GM12878 (cell line): ENCODE data around the gene NSD2. TPM values are rescaled to one million over a fixed set of nuclear protein-coding genes. Genes with fewer than 3 reads are reported as not detected.

Experiments used
- ATAC-seq: fragments of 200-7000 bp; cut with Tn5 transposase; 3 replicates; pipeline ENCODE4 v1.9.1; 2020; ENCODE audit warnings: mild to moderate bottlenecking, moderate library complexity
- BruUV-seq: library from RNA; stranded (reverse); fragments of 400-500 nt; replicated peaks from 2 replicates; lab custom pipeline; 2021; lab: Mats Ljungman, UMichigan
- CTCF ChIA-PET: fragments of 300-600 bp; sonication (Branson Sonifier 250); formaldehyde crosslinking; extraction: SDS; loops from one replicate; lab custom pipeline; 2021; ENCODE audit warnings: inconsistent platforms; lab: Yijun Ruan, JAX
- POLR2A ChIA-PET: fragments of 350-600 bp; formaldehyde crosslinking; extraction: SDS; loops from one replicate; lab custom pipeline; 2021; ENCODE audit warnings: inconsistent platforms; lab: Charles Lee
- RAD21 ChIA-PET: fragments of 300-600 bp; sonication (Branson Sonifier 250); formaldehyde crosslinking; loops from one replicate; lab custom pipeline; 2023; ENCODE audit warnings: antibody characterized with exemption; ENCODE audit not compliant: unreplicated experiment; lab: Charles Lee
- SMC1A ChIA-PET: fragments of 300-600 bp; sonication (Branson Sonifier 250); formaldehyde crosslinking; loops from one replicate; lab custom pipeline; 2023; ENCODE audit not compliant: unreplicated experiment, uncharacterized antibody; lab: Charles Lee
- DNase-seq: peaks from one replicate; pipeline ENCODE4 v3.0.0-alpha.2; 2011; ENCODE audit warnings: low read depth, low spot score
- FAIRE-seq: peaks from 3 replicates; lab custom pipeline; 2011; peaks lifted over from hg19 to GRCh38; lab: Jason Lieb, UNC
- H2AFZ ChIP-seq: 2 replicates; pipeline ENCODE4 v1.6.0; 2011; ENCODE audit warnings: low read depth, low read length, control low read depth; ENCODE audit not compliant: control insufficient read depth
- H3K27ac ChIP-seq: 2 replicates; pipeline ENCODE4 v1.5.1; 2011; ENCODE audit warnings: control low read depth; ENCODE audit not compliant: control insufficient read depth, insufficient read depth
- H3K27me3 ChIP-seq, 2 experiments: replicated peaks in 1 of 2; 2 replicates each; pipeline versions ENCODE4 v1.6.0 to v1.6.1; 2011; ENCODE audit warnings: low read length in 1 of 2; ENCODE audit not compliant: control insufficient read depth in 2 of 2, insufficient read depth in 2 of 2
- H3K36me3 ChIP-seq, 2 experiments: 2 replicates each; pipeline ENCODE4 v1.5.1; 2011; ENCODE audit warnings: low read length in 1 of 2; ENCODE audit not compliant: control insufficient read depth in 2 of 2, insufficient read depth in 2 of 2
- H3K4me1 ChIP-seq: 2 replicates; pipeline ENCODE4 v1.6.1; 2011; ENCODE audit warnings: mild to moderate bottlenecking, low read length, moderate library complexity, mixed read lengths; ENCODE audit not compliant: control insufficient read depth, insufficient read depth
- H3K4me2 ChIP-seq: 2 replicates; pipeline ENCODE4 v1.6.0; 2011; ENCODE audit warnings: control low read depth; ENCODE audit not compliant: control insufficient read depth, insufficient read depth
- H3K4me3 ChIP-seq: fragments of 200-600 bp; sonication (generic); 2 replicates; pipeline ENCODE4 v1.5.1; 2016
- H3K79me2 ChIP-seq: 2 replicates; pipeline ENCODE4 v1.6.0; 2011; ENCODE audit warnings: low read length; ENCODE audit not compliant: control insufficient read depth, insufficient read depth
- H3K9ac ChIP-seq: 2 replicates; pipeline ENCODE4 v1.8.0; 2011; ENCODE audit warnings: low read length, control low read depth, mixed read lengths; ENCODE audit not compliant: control insufficient read depth, insufficient read depth
- H3K9me3 ChIP-seq: replicated peaks from 3 replicates; pipeline ENCODE4 v1.5.1; 2011; ENCODE audit warnings: mild to moderate bottlenecking, low read length; ENCODE audit not compliant: control insufficient read depth, insufficient read depth
- H4K20me1 ChIP-seq: 2 replicates; pipeline ENCODE4 v1.6.0; 2011; ENCODE audit not compliant: control insufficient read depth, insufficient read depth
- PRDM15 ChIP-seq: fragments of 450-650 bp; formaldehyde crosslinking; IDR thresholded peaks from 2 replicates; pipeline ENCODE4 v1.4.0; 2020; ENCODE audit warnings: mild to moderate bottlenecking, moderate library complexity
- RCOR1 ChIP-seq: conservative IDR thresholded peaks from 2 replicates; pipeline ENCODE4 v1.6.1; 2012; ENCODE audit warnings: low read depth, low read length, improper control_type of control experiment
- YBX1 ChIP-seq: fragments of 450-650 bp; IDR thresholded peaks from 2 replicates; pipeline ENCODE4 v1.6.1; 2016; ENCODE audit warnings: antibody characterized with exemption
- ZNF592 ChIP-seq: fragments of 450-650 bp; IDR thresholded peaks from 2 replicates; pipeline ENCODE4 v1.6.1; 2017; ENCODE audit warnings: mild to moderate bottlenecking, moderate library complexity
- WGBS: methylation state at CpG from one replicate; pipeline ENCODE4 v1.1.6; 2016; ENCODE audit warnings: low lambda C conversion rate; ENCODE audit not compliant: insufficient replicate concordance, insufficient coverage; ENCODE audit errors: missing lambda C conversion rate; 5-methylcytosine and 5-hydroxymethylcytosine counted together
- in situ Hi-C: fragments of 300-500 bp; cut with MboI; formaldehyde crosslinking; loops from 9 replicates; pipeline ENCODE4 v1.14.3; 2018; ENCODE audit warnings: mixed read lengths
- intact Hi-C: fragments of 100-400 bp; cut with micrococcal nuclease; formaldehyde crosslinking; loops from one replicate; pipeline ENCODE4 v1.14.2; 2022; ENCODE audit not compliant: unreplicated experiment
- polyA plus RNA-seq, 11 experiments: library from polyadenylated mRNA; depleted of rRNA in 4 of 11; unstranded in 6 of 11; stranded (reverse) in 5 of 11; fragments of >200 nt; fragmentation: Nextera tagmentation in 4 of 11; fragmentation: Illumina TruSeq in 1 of 11; extraction: Ambion mirVana in 4 of 11; extraction: Trizol in 1 of 11; gene quantifications; 1 replicate in 1 of 11; 2 replicates in 10 of 11; pipeline versions ENCODE4 v1.2.1 to v1.2.3, GENCODE V29; 2011 to 2016; ENCODE audit warnings: inconsistent platforms in 2 of 11, missing spikeins in 2 of 11, low read depth in 1 of 11
- total RNA-seq, 4 experiments: library from RNA; depleted of rRNA in 3 of 4; stranded (reverse); fragments of >200 nt in 3 of 4; fragmentation: Illumina TruSeq in 1 of 4; extraction: Trizol in 1 of 4; gene quantifications; 2 replicates each; pipeline versions ENCODE4 v1.2.1 to v1.2.3, GENCODE V29; 2013 to 2021

The NSD2 gene
- total and polyA plus RNA-seq, 10 of the 15 experiments (the other 5 are each of a cell fraction or from before 2014, with no cell fraction given) = 8.6 to 139 (median 67.2) TPM

- H3K27me3 ChIP-seq = no peaks in the 10 kb centered on the region
- peaks cover 2% of the 10 kb centered on the region for H3K79me2 ChIP-seq
- no peak for FAIRE-seq
- ChIA-PET RAD21 (interaction anchor here (0.5 to 2.1 kb wide), 6 partner anchors 22 to 1451 kb away, joined by 3 to 16 read pairs (median 3); no protein-coding TSS in a partner anchor), SMC1A (interaction anchor here (0.8 to 3.3 kb wide), 9 partner anchors 13 to 66 kb away, joined by 3 to 25 read pairs (median 4); no protein-coding TSS in a partner anchor), POLR2A (interaction anchor here (0.5 to 1.6 kb wide), 9 partner anchors 10 to 576 kb away, joined by 3 to 8 read pairs (median 3); partner anchors contain the start of genes NSD2, TACC3 and TMEM129), CTCF (interaction anchor here (1.1 to 3.3 kb wide), 8 partner anchors 11 to 140 kb away, joined by 3 to 20 read pairs (median 5); partner anchors contain the start of gene LETM1)
- H3K27ac ChIP-seq = peak overlapping the region; percentile 87
- H3K9me3 ChIP-seq = no peaks in the 10 kb centered on the region
- in situ Hi-C loops = no loop called here
- BruUV-seq = no TSS peak
- H2AFZ ChIP-seq = peak overlapping the region; percentile 88
- peak; percentile 17 for ATAC-seq
- peaks cover 30% of the 10 kb centered on the region for H3K4me1 ChIP-seq
- peaks cover 20 to 30% of the 10 kb centered on the region in 2 experiments for H3K36me3 ChIP-seq
- no peak for DNase-seq
- H3K9ac ChIP-seq = peak overlapping the region; percentile 32
- 8% methylated on average over 14 of the region's 14 CpGs for WGBS
- H3K4me2 ChIP-seq = peak overlapping the region; percentile 89
- H3K4me3 ChIP-seq = no peak overlapping the region
- intact Hi-C loops = loop anchor here (1.0 kb wide), 1 partner anchor 66 kb away; no protein-coding TSS in a partner anchor
- H4K20me1 ChIP-seq = no peaks in the 10 kb centered on the region
- no peak for TF ChIP-seq ZNF592
- TF ChIP-seq PRDM15 (CRISPR knock-in tag) = no peak
- no peak for TF ChIP-seq YBX1
- TF ChIP-seq RCOR1 = no peak
These were observed 37.7 kb upstream of the NSD2 start for GRCh38 chr4:1833307-1834046.
